ENCODE data around the gene SELENOP. TPM values are rescaled to one million over a fixed set of nuclear protein-coding genes. Genes with fewer than 3 reads are reported as not detected.

The SELENOP gene
- total and polyA plus RNA-seq, 2 of the 8 experiments (the other 6 are each of a cell fraction or from before 2014, with no cell fraction given), result 5.5 to 19.4 TPM

- TF ChIP-seq USF2 (IDR thresholded peaks at IDR 0.05; ENCODE audit: low read length) (no peak), POLR2A (IDR thresholded peaks at IDR 0.05; ENCODE audit: control extremely low read depth in 1 of 2, low read depth in 2 of 2, low read length in 2 of 2) (peak in 1 of 2 experiments; percentile 84; a peak in 2 of 3 replicates), SIX5 (IDR thresholded peaks at IDR 0.05; ENCODE audit: low read depth, low read length) (no peak), FOSL1 (IDR thresholded peaks at IDR 0.05; ENCODE audit: insufficient read depth, low read depth, low read length) (no peak), MAX (IDR thresholded peaks at IDR 0.05) (no peak), POLR2AphosphoS5 (IDR thresholded peaks at IDR 0.05; ENCODE audit: low read depth, low read length) (peak; percentile 80; the same call in 1 of the 2 replicates), ASH2L (IDR thresholded peaks at IDR 0.05; ENCODE audit: low read length) (peak; percentile 71), HDAC2 (IDR thresholded peaks at IDR 0.05; ENCODE audit: borderline replicate concordance in 1 of 2, low read depth in 2 of 2, low read length in 2 of 2) (peak in 1 of 2 experiments; percentile 19; a peak in 1 of 4 replicates), EZH2 (IDR thresholded peaks at IDR 0.05; ENCODE audit: low read depth, low read length, severe bottlenecking) (no peak), CREB1 (IDR thresholded peaks at IDR 0.05) (no peak)
These were observed at the start of gene SELENOP (continued) for GRCh38 chr5:42811591-42812446.
